Small intestine (tissue), 7 donors: Measurements from ENCODE around the gene BIVM. TPM values are rescaled to one million over a fixed set of nuclear protein-coding genes. Genes with fewer than 3 reads are reported as not detected.

Experiments used
- DNase-seq, 2 donors: peaks; one replicate each; pipeline versions ENCODE4 v3.0.0 to v3.0.0-alpha.2; 2013
- FAIRE-seq: peaks from 2 replicates; lab custom pipeline; 2012; peaks lifted over from hg19 to GRCh38; lab: Jason Lieb, UNC
- H3K27ac ChIP-seq, 3 donors: one replicate each; pipeline ENCODE4 v1.5.1; 2013; ENCODE audit warnings: low read length in 2 of 3, mild to moderate bottlenecking in 2 of 3, control low read depth in 1 of 3, inconsistent platforms in 1 of 3, low read depth in 1 of 3, moderate library complexity in 1 of 3
- H3K27me3 ChIP-seq, 3 donors: one replicate each; pipeline ENCODE4 v1.6.1; 2013; ENCODE audit warnings: low read length in 3 of 3, inconsistent platforms in 1 of 3; ENCODE audit not compliant: control insufficient read depth in 3 of 3, insufficient read depth in 3 of 3
- H3K36me3 ChIP-seq, 3 donors: one replicate each; pipeline ENCODE4 v1.6.1; 2013; ENCODE audit warnings: low read length in 3 of 3, inconsistent platforms in 1 of 3, low read depth in 1 of 3, mild to moderate bottlenecking in 1 of 3, moderate library complexity in 1 of 3; ENCODE audit not compliant: control insufficient read depth in 3 of 3, insufficient read depth in 2 of 3
- H3K4me1 ChIP-seq, 3 donors: one replicate each; pipeline ENCODE4 v1.6.1; 2013; ENCODE audit warnings: low read length in 2 of 3, inconsistent platforms in 1 of 3, low read depth in 1 of 3, mild to moderate bottlenecking in 1 of 3, moderate library complexity in 1 of 3; ENCODE audit not compliant: control insufficient read depth in 3 of 3, insufficient read depth in 2 of 3
- H3K4me3 ChIP-seq, 3 donors: one replicate each; pipeline ENCODE4 v1.5.1; 2013; ENCODE audit warnings: low read length in 3 of 3, control low read depth in 1 of 3, inconsistent platforms in 1 of 3, low read depth in 1 of 3, mild to moderate bottlenecking in 1 of 3, moderate library complexity in 1 of 3
- H3K9me3 ChIP-seq, 2 donors: one replicate each; pipeline ENCODE4 v1.6.1; 2013; ENCODE audit warnings: low read depth in 1 of 2, low read length in 1 of 2; ENCODE audit not compliant: control insufficient read depth in 2 of 2, insufficient read depth in 1 of 2
- WGBS, 3 donors: extraction: QIAGEN DNeasy Blood & Tissue Kit; methylation state at CpG; one replicate each; pipeline ENCODE4 v1.1.7; 2013; 5-methylcytosine and 5-hydroxymethylcytosine counted together
- polyA plus RNA-seq, 4 donors: library from polyadenylated mRNA; stranded (reverse) in 3 of 4; unstranded in 1 of 4; fragments of 200-250 nt in 3 of 4; fragments of 120-200 nt in 1 of 4; gene quantifications; one replicate each; pipeline versions ENCODE4 v1.2.1 to v1.2.3, GENCODE V29; 2013
- donor health status: healthy with polysubstance abuse.
- donor health status: control.
- donor health status: control.
- donor health status: Bipolar disorder and iron deficiency.
- donor health status: healthy.

BIVM gene
- polyA plus RNA-seq, 4 donors, result 7.3 to 35.6 (median 11.6) TPM

- peaks cover 0 to 15% (median 3%) of the 10 kb centered on the region in 3 donors for H3K4me1 ChIP-seq
- DNase-seq (no peak), FAIRE-seq (no peak)
- no peak overlapping the region for H3K27ac ChIP-seq
- H3K4me3 ChIP-seq, result no peak overlapping the region
- H3K9me3 ChIP-seq, result peaks cover 0 to 3% of the 10 kb centered on the region in 2 donors
- WGBS, 3 donors, result 69 to 76% (median 74%) methylated on average over 4 of the region's 4 CpGs
- no peaks in the 10 kb centered on the region for H3K27me3 ChIP-seq
- peaks cover 0 to 9% (median 0%) of the 10 kb centered on the region in 3 donors for H3K36me3 ChIP-seq
Observed at GRCh38 chr13:102769679-102770078, 29.2 kb upstream of the BIVM start.

DNA sequence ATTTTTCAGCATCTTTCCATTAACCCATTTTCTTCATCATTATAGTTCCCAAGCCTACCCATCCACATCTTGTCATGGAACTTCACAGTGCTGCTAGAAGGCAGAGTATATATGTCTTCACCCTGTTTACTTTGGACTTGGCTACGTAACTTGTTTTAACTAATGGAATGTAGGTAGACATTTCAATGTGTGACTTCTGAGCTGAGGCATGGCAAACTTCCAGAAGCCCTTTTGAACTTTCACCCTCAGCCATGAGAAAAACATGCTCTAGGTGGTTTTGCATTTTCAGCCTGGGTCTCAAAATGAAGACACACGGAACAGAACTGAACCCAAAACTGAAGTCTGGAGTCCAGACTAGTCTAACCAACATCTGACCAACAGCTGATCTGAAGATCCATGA is 28.5 kb upstream of the BIVM start:
- peaks cover 0 to 7% (median 0%) of the 10 kb centered on the region in 3 donors for H3K36me3 ChIP-seq
- WGBS, 3 donors, result 31 to 63% (median 41%) methylated on average over 2 of the region's 2 CpGs
- no peaks in the 10 kb centered on the region for H3K27me3 ChIP-seq
- H3K9me3 ChIP-seq, result peaks cover 0 to 3% of the 10 kb centered on the region in 2 donors
- DNase-seq (peak; percentile 59 to 72), FAIRE-seq (no peak)
- H3K4me3 ChIP-seq, result no peak overlapping the region
- no peak overlapping the region for H3K27ac ChIP-seq
- peaks cover 0 to 15% (median 3%) of the 10 kb centered on the region in 3 donors for H3K4me1 ChIP-seq

DNA sequence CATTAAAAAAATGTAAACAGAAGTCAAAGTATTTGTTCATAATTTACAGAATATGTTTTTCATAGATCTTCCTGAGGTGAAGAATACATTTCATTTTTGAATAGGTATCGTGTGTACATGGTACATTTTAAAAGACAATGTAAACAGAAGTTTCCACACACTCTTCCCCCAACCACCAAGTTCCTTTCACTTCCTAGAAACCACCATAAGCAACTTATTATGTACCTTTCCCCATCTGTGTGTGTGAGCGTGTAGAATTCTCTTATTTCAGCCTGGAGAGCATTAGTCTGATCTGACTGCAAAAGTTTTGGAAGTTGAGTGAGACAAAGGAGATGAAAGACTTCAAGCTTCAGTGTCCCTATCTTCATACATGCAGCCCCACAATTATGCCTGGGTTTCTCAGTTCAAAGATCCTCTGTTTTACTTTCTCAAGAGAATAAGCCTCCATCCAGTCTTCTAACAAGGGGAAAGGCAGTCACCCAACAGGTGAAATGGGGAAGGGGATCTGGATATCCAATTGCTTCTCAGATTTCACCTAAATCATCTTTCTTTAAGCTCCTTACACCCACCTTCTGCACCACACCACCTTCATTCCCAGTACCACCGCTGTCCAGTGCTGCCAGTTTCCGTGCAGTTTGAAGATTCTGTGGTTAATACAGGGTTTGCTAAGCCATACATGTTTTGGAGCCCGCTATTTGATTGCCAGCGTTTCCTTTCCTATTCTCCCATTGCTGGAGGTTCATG is 27.4 kb upstream of the BIVM start:
- DNase-seq (no peak), FAIRE-seq (no peak)
- H3K4me3 ChIP-seq, result no peak overlapping the region
- peaks cover 0 to 3% of the 10 kb centered on the region in 2 donors for H3K9me3 ChIP-seq
- H3K36me3 ChIP-seq, result peaks cover 0 to 4% (median 0%) of the 10 kb centered on the region in 3 donors
- no peaks in the 10 kb centered on the region for H3K27me3 ChIP-seq
- no peak overlapping the region for H3K27ac ChIP-seq
- H3K4me1 ChIP-seq, result peaks cover 0 to 18% (median 3%) of the 10 kb centered on the region in 3 donors
- WGBS, 3 donors, result 87 to 95% (median 92%) methylated on average over 6 of the region's 6 CpGs

DNA sequence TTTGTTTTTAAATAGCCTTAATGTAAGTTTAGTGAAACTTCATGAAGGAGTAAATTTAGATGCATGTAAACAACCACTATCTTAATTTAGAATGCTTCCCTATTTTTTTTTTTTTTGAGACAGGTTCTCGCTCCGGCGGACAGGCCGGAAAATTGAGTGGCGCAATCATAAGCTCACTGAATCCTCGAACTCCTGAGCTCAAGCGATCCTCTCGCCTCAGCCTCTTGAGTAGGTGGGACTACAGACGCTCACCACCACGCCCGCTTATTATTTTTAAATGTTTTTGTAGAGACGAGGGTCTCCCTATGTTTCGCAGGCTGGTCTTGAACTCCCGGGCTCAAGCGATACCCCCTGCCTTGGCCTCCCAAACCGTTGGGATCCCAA is 26.9 kb upstream of the BIVM start:
- WGBS, 3 donors, result 92 to 96% (median 93%) methylated on average over 16 of the region's 16 CpGs
- Histone ChIP-seq H3K4me1 (peaks cover 0 to 21% (median 3%) of the 10 kb centered on the region in 3 donors), H3K4me3 (no peak overlapping the region), H3K9me3 (peaks cover 0 to 3% of the 10 kb centered on the region in 2 donors), H3K27ac (no peak overlapping the region), H3K27me3 (no peaks in the 10 kb centered on the region), H3K36me3 (peaks cover 0 to 4% (median 0%) of the 10 kb centered on the region in 3 donors)
- DNase-seq (no peak), FAIRE-seq (no peak)

- peaks cover 0 to 21% (median 3%) of the 10 kb centered on the region in 3 donors for H3K4me1 ChIP-seq
- FAIRE-seq (no peak), DNase-seq (peak; percentile 84 to 94)
- peak within 1 kb of the TSS; percentile 83 to 88 (median 87) for H3K27ac ChIP-seq
- no peaks in the 10 kb centered on the region for H3K36me3 ChIP-seq
- H3K9me3 ChIP-seq, result peaks cover 0 to 3% of the 10 kb centered on the region in 2 donors
- 2% methylated on average over 79 to 85 of the region's 85 CpGs for WGBS, 3 donors
- H3K27me3 ChIP-seq, result no peaks in the 10 kb centered on the region
- peak within 1 kb of the TSS; percentile 82 to 90 (median 86) for H3K4me3 ChIP-seq
Observed at GRCh38 chr13:102773441-102774213, 25.3 kb upstream of the BIVM start, which contains the start of gene TEX30. Gene TEX30 (minus strand): TSS chr13:102773786. CDS start chr13:102770026, 3,760 bp downstream.

- peak overlapping the region in 2 of 3 donors; percentile 66 to 87 for H3K27ac ChIP-seq
- 71 to 83% (median 76%) methylated on average over 27 of the region's 27 CpGs for WGBS, 3 donors
- peaks cover 0 to 21% (median 5%) of the 10 kb centered on the region in 3 donors for H3K4me1 ChIP-seq
- peak overlapping the region; percentile 82 to 90 (median 86) for H3K4me3 ChIP-seq
- DNase-seq, result no peak
- H3K36me3 ChIP-seq, result no peaks in the 10 kb centered on the region
- H3K27me3 ChIP-seq, result no peaks in the 10 kb centered on the region
- H3K9me3 ChIP-seq, result peaks cover 0 to 3% of the 10 kb centered on the region in 2 donors
- no peak for FAIRE-seq
Observed at GRCh38 chr13:102774214-102774568, 24.7 kb upstream of the BIVM start.

GRCh38 chr13:102774591-102775520 is 24.1 kb upstream of the BIVM start:
- no peak for FAIRE-seq

More at GRCh38 chr13:102774591-102775520, 24.1 kb upstream of the BIVM start:
- no peak for DNase-seq
- Histone ChIP-seq H3K4me3 (no peak overlapping the region), H3K36me3 (no peaks in the 10 kb centered on the region), H3K4me1 (peaks cover 0 to 21% (median 5%) of the 10 kb centered on the region in 3 donors), H3K27ac (no peak overlapping the region), H3K27me3 (no peaks in the 10 kb centered on the region), H3K9me3 (peaks cover 0 to 3% of the 10 kb centered on the region in 2 donors)
- WGBS, 3 donors, result 86 to 91% (median 86%) methylated on average over 14 of the region's 14 CpGs
